SK-N-SH (cell line): ENCODE results near the gene BTBD9. TPM values are rescaled to one million over a fixed set of nuclear protein-coding genes. Genes with fewer than 3 reads are reported as not detected.

Source experiments
- CTCF ChIA-PET: fragments of 300-600, 350-600 bp; formaldehyde crosslinking; extraction: SDS; loops from one replicate; lab custom pipeline; 2021; lab: Yijun Ruan, JAX
- POLR2A ChIA-PET: fragments of 350-600 bp; sonication (Branson Sonifier 250); formaldehyde crosslinking; extraction: SDS; loops from one replicate; lab custom pipeline; 2020; ENCODE audit warnings: antibody characterized with exemption, inconsistent platforms; lab: Yijun Ruan, JAX
- DNase-seq: peaks from one replicate; pipeline ENCODE4 v3.0.0; 2012
- H2AFZ ChIP-seq: fragments of 200-600 bp; sonication (generic); 2 replicates; pipeline ENCODE4 v1.8.1; 2016; ENCODE audit warnings: antibody characterized with exemption, mild to moderate bottlenecking, low read depth
- H3F3A ChIP-seq: fragments of 200-600 bp; sonication (generic); replicated peaks from 2 replicates; pipeline ENCODE3; 2016; ENCODE audit warnings: antibody characterized with exemption, mild to moderate bottlenecking; ENCODE audit not compliant: insufficient read depth
- H3K27ac ChIP-seq, 2 experiments: fragments of 200-500 bp in 1 of 2; fragments of 200-600 bp in 1 of 2; sonication (Bioruptor generic) in 1 of 2; sonication (generic), shearing (Covaris generic) in 1 of 2; 2 replicates each; pipeline versions ENCODE4 v1.5.1 to v1.6.1; 2014 to 2016; ENCODE audit warnings: low read depth in 2 of 2, inconsistent platforms in 1 of 2, low read length in 1 of 2, mild to moderate bottlenecking in 1 of 2, mixed read lengths in 1 of 2
- H3K27me3 ChIP-seq: fragments of 200-600 bp; sonication (generic), shearing (Covaris generic); 2 replicates; pipeline ENCODE4 v1.6.1; 2016; ENCODE audit warnings: mixed run types; ENCODE audit not compliant: insufficient read depth
- H3K36me3 ChIP-seq, 2 experiments: fragments of 200-500 bp in 1 of 2; fragments of 200-600 bp in 1 of 2; sonication (Bioruptor generic) in 1 of 2; sonication (generic) in 1 of 2; replicated peaks in 1 of 2; 2 replicates each; pipeline versions ENCODE3 to v1.5.1; 2014 to 2016; ENCODE audit warnings: low read length in 1 of 2, mild to moderate bottlenecking in 1 of 2; ENCODE audit not compliant: insufficient read depth in 2 of 2, control insufficient read depth in 1 of 2
- H3K4me1 ChIP-seq, 2 experiments: fragments of 200-500 bp in 1 of 2; fragments of 200-600 bp in 1 of 2; sonication (Bioruptor generic) in 1 of 2; sonication (generic), shearing (Covaris generic) in 1 of 2; 2 replicates each; pipeline versions ENCODE4 v1.5.1 to v1.6.1; 2014 to 2016; ENCODE audit warnings: low read depth in 1 of 2, low read length in 1 of 2, mixed run types in 1 of 2; ENCODE audit not compliant: insufficient read depth in 2 of 2, control insufficient read depth in 1 of 2
- H3K4me2 ChIP-seq: fragments of 200-600 bp; sonication (generic), shearing (Covaris generic); 2 replicates; pipeline ENCODE4 v1.6.1; 2017; ENCODE audit warnings: mixed run types
- H3K4me3 ChIP-seq, 2 experiments: fragments of 200-500 bp in 1 of 2; fragments of 200-600 bp in 1 of 2; sonication (Bioruptor generic) in 1 of 2; sonication (generic), shearing (Covaris generic) in 1 of 2; 2 replicates each; pipeline versions ENCODE4 v1.5.1 to v1.8.1; 2014 to 2016; ENCODE audit warnings: low read depth in 2 of 2, inconsistent platforms in 1 of 2, low read length in 1 of 2, mild to moderate bottlenecking in 1 of 2, mixed read lengths in 1 of 2, moderate library complexity in 1 of 2
- H3K79me2 ChIP-seq: fragments of 200-600 bp; sonication (generic); 2 replicates; pipeline ENCODE4 v1.8.1; 2017; ENCODE audit warnings: mild to moderate bottlenecking; ENCODE audit not compliant: insufficient read depth
- H3K9ac ChIP-seq: fragments of 200-600 bp; sonication (generic); 2 replicates; pipeline ENCODE4 v1.6.1; 2017; ENCODE audit warnings: mixed run types
- H3K9me2 ChIP-seq: fragments of 200-600 bp; sonication (generic); 2 replicates; pipeline ENCODE4 v1.6.1; 2017; ENCODE audit warnings: mixed run types
- H3K9me3 ChIP-seq: fragments of 200-600 bp; sonication (generic); 2 replicates; pipeline ENCODE4 v1.6.1; 2017; ENCODE audit warnings: mixed run types, mild to moderate bottlenecking, moderate library complexity
- H4K20me1 ChIP-seq: fragments of 200-600 bp; sonication (generic); 2 replicates; pipeline ENCODE4 v1.6.1; 2017; ENCODE audit warnings: mild to moderate bottlenecking, mixed run types; ENCODE audit not compliant: insufficient read depth
- CTCF ChIP-seq: fragments of 200-600 bp; sonication (generic); IDR thresholded peaks from 2 replicates; pipeline ENCODE4 v1.6.1; 2017; ENCODE audit warnings: antibody characterized with exemption, mild to moderate bottlenecking, moderate library complexity
- FOXJ3 ChIP-seq: sonication (generic); formaldehyde crosslinking; IDR thresholded peaks from 2 replicates; pipeline ENCODE4 v1.5.1; 2020; ENCODE audit warnings: mild to moderate bottlenecking, missing genetic modification reagents
- FOXM1 ChIP-seq: IDR thresholded peaks from 2 replicates; pipeline ENCODE4 v1.4.0; 2012; ENCODE audit warnings: low read depth, mild to moderate bottlenecking
- IRF3 ChIP-seq: fragments of 150-350 bp; IDR thresholded peaks from 2 replicates; pipeline ENCODE4 v1.6.1; 2016; ENCODE audit warnings: mild to moderate bottlenecking, low read depth, low read length
- POLR2AphosphoS5 ChIP-seq: IDR thresholded peaks from 2 replicates; pipeline ENCODE4 v1.6.1; 2012; ENCODE audit warnings: low read depth, low read length
- RXRA ChIP-seq: IDR thresholded peaks from 2 replicates; pipeline ENCODE4 v1.4.0; 2012; ENCODE audit warnings: low read depth, mild to moderate bottlenecking, borderline replicate concordance
- SIN3A ChIP-seq: IDR thresholded peaks from 2 replicates; pipeline ENCODE4 v1.6.1; 2012; ENCODE audit warnings: low read depth, mild to moderate bottlenecking, low read length, moderate library complexity, borderline replicate concordance
- TCF12 ChIP-seq: IDR thresholded peaks from 2 replicates; pipeline ENCODE4 v1.4.0; 2012
- TEAD4 ChIP-seq: IDR thresholded peaks from 2 replicates; pipeline ENCODE4 v1.4.0; 2012; ENCODE audit warnings: mild to moderate bottlenecking, borderline replicate concordance; ENCODE audit not compliant: insufficient read depth
- USF2 ChIP-seq: fragments of 150-350 bp; IDR thresholded peaks from 2 replicates; pipeline ENCODE4 v1.6.1; 2017; ENCODE audit warnings: antibody characterized with exemption, low read length, low read depth, borderline replicate concordance
- ZBTB33 ChIP-seq: IDR thresholded peaks from 2 replicates; pipeline ENCODE4 v1.4.0; 2012; ENCODE audit warnings: low read depth, borderline replicate concordance
- WGBS: methylation state at CpG from one replicate; pipeline ENCODE4 v1.1.6; 2017; ENCODE audit warnings: low lambda C conversion rate; 5-methylcytosine and 5-hydroxymethylcytosine counted together
- polyA plus RNA-seq, 3 experiments: library from polyadenylated mRNA; depleted of rRNA; stranded (reverse); fragments of >200 nt; gene quantifications; 2 replicates each; pipeline ENCODE4 v1.2.3, GENCODE V29; 2012

Gene BTBD9
- polyA plus RNA-seq, 1 of the 3 experiments (the other 2 are of a cell fraction) = 2.2 TPM

GRCh38 chr6:38192011-38192410, 447.7 kb downstream of the BTBD9 start:
- TF ChIP-seq ZBTB33 = no peak
- TF ChIP-seq SIN3A = no peak
- TF ChIP-seq RXRA = no peak
- no peak for TF ChIP-seq FOXJ3 (CRISPR knock-in tag)
- no peak for TF ChIP-seq CTCF
- no peak for TF ChIP-seq TCF12
- no peak for TF ChIP-seq POLR2AphosphoS5
- CTCF ChIA-PET = no interaction called here
- WGBS = 77% methylated on average over 5 of the region's 9 CpGs
- no peak for DNase-seq
- Histone ChIP-seq H3K4me3 (no peak overlapping the region), H3F3A (no peaks in the 10 kb centered on the region), H3K9me3 (no peaks in the 10 kb centered on the region), H2AFZ (no peak overlapping the region), H3K9ac (no peak overlapping the region), H4K20me1 (no peaks in the 10 kb centered on the region), H3K79me2 (no peaks in the 10 kb centered on the region), H3K27me3 (no peaks in the 10 kb centered on the region), H3K4me1 (peaks cover 0 to 32% of the 10 kb centered on the region in 2 experiments; a peak in 1 of 4 replicates), H3K36me3 (peaks cover 0 to 3% of the 10 kb centered on the region in 2 experiments), H3K27ac (no peak overlapping the region), H3K4me2 (no peak overlapping the region), H3K9me2 (no peaks in the 10 kb centered on the region)
- POLR2A ChIA-PET = no interaction called here

GRCh38 chr6:38191418-38191817, 448.3 kb downstream of the BTBD9 start:
- Histone ChIP-seq H3K36me3 (peaks cover 0 to 3% of the 10 kb centered on the region in 2 experiments), H3K4me3 (no peak overlapping the region), H3K4me1 (peaks cover 0 to 33% of the 10 kb centered on the region in 2 experiments; a peak in 2 of 4 replicates), H3K4me2 (no peak overlapping the region), H4K20me1 (no peaks in the 10 kb centered on the region), H3K27ac (no peak overlapping the region), H3K9me2 (no peaks in the 10 kb centered on the region), H3K27me3 (no peaks in the 10 kb centered on the region), H2AFZ (no peak overlapping the region), H3F3A (no peaks in the 10 kb centered on the region), H3K9ac (no peak overlapping the region), H3K79me2 (no peaks in the 10 kb centered on the region), H3K9me3 (no peaks in the 10 kb centered on the region)
- no peak for DNase-seq
- TF ChIP-seq FOXM1 (no peak), IRF3 (no peak), USF2 (no peak), TEAD4 (no peak)
- 86% methylated on average over 9 of the region's 9 CpGs for WGBS
- ChIA-PET CTCF (no interaction called here), POLR2A (no interaction called here)
